Daoy (cell line): ENCODE data around the gene MPO. TPM values are rescaled to one million over a fixed set of nuclear protein-coding genes. Genes with fewer than 3 reads are reported as not detected.

Experiments
- DNase-seq: peaks from one replicate; pipeline ENCODE4 v3.0.0-alpha.2; 2015; ENCODE audit warnings: low read depth
- total RNA-seq: library from RNA; depleted of rRNA; stranded (reverse); fragments of >200 nt; shearing (Covaris generic); gene quantifications from 2 replicates; pipeline ENCODE4 v1.2.3, GENCODE V29; 2014; rRNA removed

Gene MPO
- total RNA-seq, 1 experiment from 2014 or later = not detected

GRCh38 chr17:58236394-58236793 lies 44.3 kb downstream of the MPO start:
- DNase-seq = no peak

DNA sequence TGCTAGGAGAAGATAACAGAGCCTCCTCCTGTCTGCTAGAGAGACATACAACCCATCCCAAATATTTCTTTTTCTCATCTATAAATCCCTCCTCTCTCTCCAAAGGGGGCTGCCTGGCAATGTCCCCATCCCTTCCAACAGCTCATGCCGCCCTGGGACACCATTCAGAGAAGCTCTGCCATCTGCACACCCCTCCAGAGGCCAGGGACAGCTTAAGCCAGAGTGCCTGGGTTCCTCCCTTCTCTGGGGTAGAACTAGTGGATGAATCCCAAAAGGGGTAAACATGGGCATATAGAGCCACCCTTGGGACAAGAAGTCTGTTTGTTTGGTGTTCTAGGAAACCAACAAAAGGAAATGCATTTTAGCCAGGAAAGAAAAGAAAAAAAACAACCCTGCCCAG lies 44.9 kb downstream of the MPO start:
- DNase-seq = no peak

GRCh38 chr17:58234512-58234911 lies 46.2 kb downstream of the MPO start:
- DNase-seq = no peak

GRCh38 chr17:58233543-58233942 lies 47.2 kb downstream of the MPO start:
- DNase-seq = no peak

GRCh38 chr17:58232707-58233156 lies 48.0 kb downstream of the MPO start:
- DNase-seq = peak; percentile 77

DNA sequence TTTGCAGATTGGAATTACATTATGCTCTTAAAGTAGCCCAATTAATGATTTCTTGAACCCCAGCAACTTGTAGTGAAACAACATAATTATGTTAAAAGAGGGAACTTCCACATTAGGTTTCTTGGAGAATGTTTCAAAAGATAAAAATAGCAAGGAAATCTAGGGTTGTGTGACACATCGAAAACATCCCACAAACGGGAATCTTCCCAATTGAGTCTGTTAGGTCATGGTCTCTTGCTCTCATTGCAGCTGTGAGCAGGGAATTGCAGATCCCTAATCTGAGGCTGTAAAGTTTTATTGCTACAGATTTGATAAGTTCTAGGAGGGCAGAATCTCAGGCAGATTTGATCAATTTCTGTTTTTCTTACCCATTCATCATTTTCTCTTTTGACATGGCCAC lies 49.1 kb downstream of the MPO start:
- no peak for DNase-seq

DNA sequence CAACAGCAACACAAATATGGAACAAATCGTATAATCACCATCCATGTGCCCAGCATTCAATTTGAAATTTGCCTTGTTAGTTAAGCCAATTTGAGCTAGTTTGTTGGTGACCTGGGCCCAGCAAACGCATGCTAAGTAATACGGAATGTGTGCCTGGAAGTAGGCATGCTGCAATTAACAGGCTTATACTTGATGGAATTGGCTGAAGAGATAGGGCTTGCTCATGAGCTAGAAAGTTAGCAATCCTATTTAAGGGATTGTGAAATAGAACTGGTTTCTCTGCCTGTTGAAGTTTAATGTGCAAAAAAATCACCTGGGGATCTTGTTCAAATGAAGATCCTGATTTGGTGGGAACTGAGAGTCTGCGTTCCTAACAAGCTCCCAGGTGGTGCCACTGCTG lies 50.9 kb downstream of the MPO start:
- no peak for DNase-seq

- no peak for DNase-seq
These were observed 51.4 kb downstream of the MPO start for GRCh38 chr17:58229384-58229783.

- DNase-seq = no peak
These were observed 52.1 kb downstream of the MPO start for GRCh38 chr17:58228679-58229078.

DNA sequence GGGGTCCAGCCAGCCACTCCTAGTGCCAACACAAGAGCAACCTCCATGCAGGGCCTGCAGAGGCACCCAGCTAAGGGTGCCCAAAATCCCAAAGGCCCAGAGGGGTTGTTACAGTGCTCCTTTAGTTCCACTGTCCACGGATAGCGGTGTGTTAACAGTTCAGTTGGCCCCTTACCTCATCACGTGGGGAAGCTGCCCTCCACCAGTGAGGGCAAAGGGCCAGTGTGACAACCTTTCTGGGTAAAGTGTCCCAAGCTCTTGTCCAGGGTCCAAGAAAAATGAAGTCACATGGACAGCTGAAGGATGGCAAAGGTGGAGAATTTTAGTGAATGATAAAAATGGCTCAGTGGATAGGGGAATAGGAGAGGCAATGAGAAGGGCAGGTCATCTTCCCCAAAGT lies 53.0 kb downstream of the MPO start:
- no peak for DNase-seq

DNA sequence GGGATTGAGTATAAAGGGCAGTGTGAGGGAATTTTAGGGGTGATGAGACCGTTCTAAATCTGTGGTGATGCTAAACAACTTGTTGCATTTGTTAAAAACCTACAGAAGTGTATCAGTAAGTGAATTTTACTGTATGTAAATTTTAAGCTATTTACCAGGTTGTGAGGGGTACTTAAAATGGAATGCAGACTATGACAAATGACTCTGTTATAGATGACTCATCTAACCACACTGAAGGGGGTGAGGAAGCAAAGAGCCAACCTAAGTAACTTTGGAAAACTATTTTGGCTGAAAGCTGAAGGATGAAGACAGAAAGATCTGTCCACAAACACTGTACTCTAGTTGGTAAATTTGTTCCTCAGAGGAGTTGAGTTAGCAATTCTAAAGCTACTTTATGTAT lies 56.4 kb downstream of the MPO start:
- DNase-seq = peak; percentile 62

Other genes starting within 250 kb of the MPO start
- 5.5 and 8.8 TPM in 2 replicates for gene DYNLL2, start 197.5 kb downstream of the MPO start, total RNA-seq
- gene OR4D1, start 132.6 kb downstream of the MPO start, total RNA-seq = 0.06 TPM in 1 of 2 replicates, not detected in the other
- not detected in 2 replicates for gene OR4D2, start 114.0 kb downstream of the MPO start, total RNA-seq
- gene EPX, start 88.2 kb downstream of the MPO start, total RNA-seq = not detected in 2 replicates
- gene MKS1, start 61.7 kb downstream of the MPO start, total RNA-seq = 3.3 and 16.3 TPM in 2 replicates
- 0.06 TPM in 1 of 2 replicates, not detected in the other for gene LPO, start 42.4 kb downstream of the MPO start, total RNA-seq
- gene TSPOAP1, start 47.9 kb upstream of the MPO start, total RNA-seq = under 0.01 and 0.33 TPM in 2 replicates
- gene SUPT4H1, start 71.3 kb upstream of the MPO start, total RNA-seq = 50.2 and 106 TPM in 2 replicates
- 0.57 and 1.5 TPM in 2 replicates for gene RNF43, start 136.6 kb upstream of the MPO start, total RNA-seq
- gene HSF5, start 207.5 kb upstream of the MPO start, total RNA-seq = 0.06 TPM in 1 of 2 replicates, not detected in the other
- 19.9 and 27.6 TPM in 2 replicates for gene MTMR4, start 233.7 kb upstream of the MPO start, total RNA-seq